ENCODE results near the gene IL1A. TPM values are rescaled to one million over a fixed set of nuclear protein-coding genes. Genes with fewer than 3 reads are reported as not detected.

Gene IL1A
- total and polyA plus RNA-seq, 3 donors from 2014 or later: 15.8 to 36.5 (median 21.4) TPM

DNA sequence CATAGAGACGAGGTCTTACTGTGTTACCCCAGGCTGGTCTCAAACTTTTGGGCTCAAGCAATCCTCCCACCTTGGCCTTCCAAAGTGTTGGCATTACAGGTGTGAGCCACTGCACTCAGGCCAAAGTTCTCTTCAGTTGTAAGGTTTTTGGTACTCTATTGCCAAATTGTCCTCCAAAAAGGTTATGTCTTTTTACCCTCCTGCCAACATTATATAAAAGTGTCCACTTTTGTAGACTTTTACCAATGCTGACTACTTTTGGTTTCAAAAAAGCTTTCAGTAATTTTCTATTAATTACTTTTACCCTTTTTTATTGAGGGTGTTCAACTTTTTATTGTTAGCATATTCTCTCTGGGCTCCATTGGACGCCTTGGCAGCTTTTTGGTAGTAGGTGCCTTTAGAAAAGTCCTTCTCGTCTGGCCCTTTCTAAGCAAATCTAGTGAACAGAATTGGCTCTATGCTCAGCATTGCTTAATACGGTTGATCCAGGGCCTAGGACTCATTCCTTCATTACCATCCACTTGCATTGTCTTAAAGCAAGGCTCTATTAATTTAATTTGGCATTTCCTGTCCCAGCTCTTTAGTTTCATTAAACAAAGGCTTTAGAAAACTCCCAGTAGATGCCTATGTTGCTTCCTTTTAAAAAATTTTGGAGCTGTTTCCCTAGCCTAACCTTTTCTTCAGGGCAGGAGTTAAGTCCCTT is 16.7 kb upstream of the IL1A start:
- DNase-seq: no peak
- intact Hi-C loops (cut with DNase I; ENCODE audit: low total_unique reads): no loop called here
- H3K4me1 ChIP-seq: no peaks in the 10 kb centered on the region
- H3K9me3 ChIP-seq: no peaks in the 10 kb centered on the region
- no peak overlapping the region for H3K4me3 ChIP-seq
- TF ChIP-seq, protein P1, sequence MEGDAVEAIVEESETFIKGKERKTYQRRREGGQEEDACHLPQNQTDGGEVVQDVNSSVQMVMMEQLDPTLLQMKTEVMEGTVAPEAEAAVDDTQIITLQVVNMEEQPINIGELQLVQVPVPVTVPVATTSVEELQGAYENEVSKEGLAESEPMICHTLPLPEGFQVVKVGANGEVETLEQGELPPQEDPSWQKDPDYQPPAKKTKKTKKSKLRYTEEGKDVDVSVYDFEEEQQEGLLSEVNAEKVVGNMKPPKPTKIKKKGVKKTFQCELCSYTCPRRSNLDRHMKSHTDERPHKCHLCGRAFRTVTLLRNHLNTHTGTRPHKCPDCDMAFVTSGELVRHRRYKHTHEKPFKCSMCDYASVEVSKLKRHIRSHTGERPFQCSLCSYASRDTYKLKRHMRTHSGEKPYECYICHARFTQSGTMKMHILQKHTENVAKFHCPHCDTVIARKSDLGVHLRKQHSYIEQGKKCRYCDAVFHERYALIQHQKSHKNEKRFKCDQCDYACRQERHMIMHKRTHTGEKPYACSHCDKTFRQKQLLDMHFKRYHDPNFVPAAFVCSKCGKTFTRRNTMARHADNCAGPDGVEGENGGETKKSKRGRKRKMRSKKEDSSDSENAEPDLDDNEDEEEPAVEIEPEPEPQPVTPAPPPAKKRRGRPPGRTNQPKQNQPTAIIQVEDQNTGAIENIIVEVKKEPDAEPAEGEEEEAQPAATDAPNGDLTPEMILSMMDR (IDR thresholded peaks at IDR 0.05): no peak
- no peak for TF ChIP-seq POLR2A (IDR thresholded peaks at IDR 0.05)
- H3K36me3 ChIP-seq (ENCODE audit: low read depth, missing control alignments): no peaks in the 10 kb centered on the region
- WGBS, 2 donors: 90 to 94% methylated on average over 4 of the region's 4 CpGs
- no peak overlapping the region for H3K27ac ChIP-seq
- no peaks in the 10 kb centered on the region for H3K27me3 ChIP-seq

DNA sequence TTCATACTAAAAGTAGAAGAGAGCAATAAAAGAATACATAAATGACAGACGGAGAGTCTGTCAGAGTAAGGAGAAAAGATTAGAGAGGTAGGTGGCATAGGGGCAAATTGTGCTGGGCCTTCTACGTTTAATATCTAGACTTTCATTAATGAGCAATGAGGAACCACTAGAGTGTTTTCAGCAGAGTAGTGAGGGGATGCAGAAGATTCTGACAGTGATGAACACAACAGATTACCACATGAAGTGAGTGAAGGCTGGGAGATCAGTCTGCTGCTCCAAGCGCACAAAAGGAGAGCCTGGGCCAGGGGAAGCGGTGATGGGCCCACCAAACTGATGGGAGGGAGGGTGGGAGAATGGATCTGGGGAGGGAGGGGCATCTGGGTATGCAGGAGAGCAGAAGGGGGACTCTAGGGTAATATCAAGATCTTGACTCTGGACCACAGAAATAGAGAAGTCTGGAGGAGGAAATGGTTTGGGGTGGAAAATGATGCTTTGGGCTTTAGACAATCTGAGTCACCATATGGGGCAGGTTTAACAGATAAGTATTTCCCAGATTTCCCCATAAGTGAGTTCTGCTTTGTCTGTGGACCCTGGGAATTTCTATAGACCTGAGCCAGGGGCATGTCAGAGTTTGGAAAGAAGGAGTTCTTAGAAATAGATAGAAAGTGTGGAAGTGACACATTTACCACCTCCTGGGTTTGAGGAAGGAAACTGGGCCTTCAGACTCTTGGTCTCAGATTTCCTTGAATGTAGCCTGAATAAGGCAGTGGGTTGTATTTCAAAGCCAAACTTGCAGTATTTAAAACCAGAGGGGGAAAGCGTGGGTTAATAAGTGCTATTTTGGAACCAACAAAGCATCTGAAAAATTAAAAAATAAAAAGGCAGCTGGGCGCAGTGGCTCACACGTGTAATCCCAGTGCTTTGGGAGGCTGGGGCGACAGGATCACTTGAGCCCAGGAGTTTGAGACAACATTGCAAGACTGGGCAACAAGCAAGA is 15.0 kb upstream of the IL1A start:
- no peak overlapping the region for H3K27ac ChIP-seq
- H3K4me1 ChIP-seq: no peaks in the 10 kb centered on the region
- TF ChIP-seq, protein P1 (IDR thresholded peaks at IDR 0.05): no peak
- no peak for TF ChIP-seq POLR2A (IDR thresholded peaks at IDR 0.05)
- 73 to 83% methylated on average over 8 of the region's 8 CpGs for WGBS, 2 donors
- no peaks in the 10 kb centered on the region for H3K9me3 ChIP-seq
- intact Hi-C loops (cut with DNase I; ENCODE audit: low total_unique reads): no loop called here
- no peaks in the 10 kb centered on the region for H3K36me3 ChIP-seq (ENCODE audit: low read depth, missing control alignments)
- no peak overlapping the region for H3K4me3 ChIP-seq
- DNase-seq: no peak
- no peaks in the 10 kb centered on the region for H3K27me3 ChIP-seq

DNA sequence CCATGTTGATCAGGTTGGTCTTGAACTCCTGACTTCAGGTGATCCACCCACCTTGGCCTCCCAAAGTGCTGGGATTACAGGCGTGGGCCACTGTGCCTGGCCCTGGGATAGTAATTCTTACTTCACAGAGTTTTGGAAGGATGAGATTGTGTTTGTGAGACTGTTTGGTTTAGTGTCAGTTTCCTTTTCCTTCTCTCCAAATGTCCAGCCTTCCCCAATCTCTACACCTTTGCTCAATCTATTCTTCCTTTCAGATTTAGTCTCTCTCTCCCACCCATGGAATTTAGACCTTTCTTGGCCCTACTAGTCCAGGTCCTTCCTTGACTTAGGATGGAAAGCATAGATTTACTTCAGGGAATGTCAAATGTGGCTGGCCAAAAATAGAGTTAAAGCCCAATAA is 12.2 kb upstream of the IL1A start:
- no peak for TF ChIP-seq POLR2A (IDR thresholded peaks at IDR 0.05)
- TF ChIP-seq, protein P1 (IDR thresholded peaks at IDR 0.05): no peak
- Histone ChIP-seq H3K4me3 (no peak overlapping the region), H3K4me1 (no peaks in the 10 kb centered on the region), H3K27me3 (no peaks in the 10 kb centered on the region), H3K9me3 (no peaks in the 10 kb centered on the region), H3K36me3 (ENCODE audit: low read depth, missing control alignments) (no peaks in the 10 kb centered on the region), H3K27ac (no peak overlapping the region)
- DNase-seq: no peak
- intact Hi-C loops (cut with DNase I; ENCODE audit: low total_unique reads): no loop called here
- 0 to 47% methylated on average over 1 of the region's 1 CpG for WGBS, 2 donors

DNA sequence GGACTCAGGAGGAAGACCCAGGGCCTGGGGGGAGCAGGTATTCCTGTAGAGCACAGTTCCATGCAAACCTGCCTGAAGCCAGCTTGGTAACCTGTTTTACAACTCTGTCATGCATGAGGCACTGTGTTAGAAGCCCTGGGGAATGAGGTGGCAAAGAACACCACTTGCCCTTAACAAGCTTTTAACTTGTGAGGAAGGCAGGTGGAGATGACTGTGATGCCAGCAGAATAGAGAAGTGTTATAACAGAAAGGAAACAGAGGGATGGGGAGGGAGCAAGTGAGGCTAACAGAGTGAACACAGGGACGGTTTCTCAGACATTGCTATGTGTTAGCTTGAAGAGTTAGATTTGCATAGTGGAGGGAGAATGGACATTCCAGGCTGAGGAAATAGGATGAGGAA is 11.5 kb upstream of the IL1A start:
- intact Hi-C loops (cut with DNase I; ENCODE audit: low total_unique reads): no loop called here
- H3K4me3 ChIP-seq: no peak overlapping the region
- DNase-seq: no peak
- H3K9me3 ChIP-seq: no peaks in the 10 kb centered on the region
- TF ChIP-seq, protein P1 (IDR thresholded peaks at IDR 0.05): no peak
- no peak for TF ChIP-seq POLR2A (IDR thresholded peaks at IDR 0.05)
- H3K4me1 ChIP-seq: no peaks in the 10 kb centered on the region
- H3K27ac ChIP-seq: no peak overlapping the region
- no peaks in the 10 kb centered on the region for H3K36me3 ChIP-seq (ENCODE audit: low read depth, missing control alignments)
- no peaks in the 10 kb centered on the region for H3K27me3 ChIP-seq
- 70 to 83% methylated on average over 1 of the region's 1 CpG for whole genome bisulfite sequencing, 2 donors

All from testis (tissue), 3 donors.